D341Med (cell line): ENCODE results near the gene REPS2.

Experiments used
- DNase-seq: peaks from one replicate; pipeline ENCODE4 v3.0.0; 2012; ENCODE audit warnings: low spot score

REPS2 gene

DNA sequence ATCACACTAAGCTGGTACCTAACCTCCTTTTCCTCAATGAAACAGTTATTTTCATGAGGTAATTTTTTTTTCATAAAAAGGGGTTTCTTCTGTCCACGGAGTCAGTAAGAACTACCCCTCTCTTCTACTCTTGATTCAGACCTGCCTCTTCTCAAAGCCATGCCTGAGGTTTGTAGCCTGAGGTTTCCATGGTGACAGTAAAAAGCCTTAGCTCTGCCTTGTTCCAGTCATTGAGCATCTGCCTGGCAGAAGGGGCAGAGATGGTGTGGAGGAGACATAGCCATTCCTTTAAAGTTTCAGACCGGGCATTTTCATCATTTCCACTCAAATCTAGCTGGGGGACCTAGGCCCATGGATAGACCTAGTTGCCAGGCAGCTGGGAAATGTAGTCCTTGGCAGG lies 135.5 kb downstream of the REPS2 start:
- no peak for DNase-seq

DNA sequence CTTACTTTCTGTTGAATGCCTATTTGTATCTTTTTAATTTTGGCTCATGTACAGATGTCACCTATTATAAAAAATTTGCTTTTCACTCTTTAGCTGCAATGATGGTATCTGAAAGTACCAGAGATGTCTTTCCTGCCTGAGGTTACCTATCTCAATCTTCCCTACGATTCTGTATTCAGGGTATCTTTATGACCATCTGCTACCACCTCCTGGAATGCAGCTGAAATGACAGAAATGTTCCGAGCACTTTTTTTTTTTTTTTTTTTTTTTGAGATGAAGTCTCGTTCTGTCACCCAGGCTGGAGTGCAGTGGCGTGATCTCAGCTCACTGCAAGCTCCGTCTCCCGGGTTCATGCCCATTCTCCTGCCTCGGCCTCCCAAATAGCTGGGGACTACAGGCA lies 136.4 kb downstream of the REPS2 start:
- DNase-seq: peak; percentile 31

DNA sequence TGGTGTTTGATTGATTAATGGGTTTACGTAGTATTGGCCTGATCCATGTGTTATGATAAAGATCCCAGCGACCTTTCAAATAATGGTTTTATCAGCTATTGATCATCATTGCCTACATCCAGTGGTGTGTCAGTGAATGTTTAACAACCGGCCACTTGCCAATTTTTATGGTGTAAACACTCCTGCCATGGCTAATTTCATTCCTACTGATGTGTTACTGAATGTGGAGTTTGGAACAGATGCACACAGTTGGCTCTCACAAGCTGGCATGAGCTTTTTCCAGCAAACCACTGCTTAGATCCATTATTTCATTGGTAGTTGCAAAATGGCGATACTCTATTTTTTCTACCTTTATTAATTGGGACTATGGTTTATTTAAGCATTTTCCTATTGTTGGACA lies 139.9 kb downstream of the REPS2 start:
- DNase-seq: no peak

DNA sequence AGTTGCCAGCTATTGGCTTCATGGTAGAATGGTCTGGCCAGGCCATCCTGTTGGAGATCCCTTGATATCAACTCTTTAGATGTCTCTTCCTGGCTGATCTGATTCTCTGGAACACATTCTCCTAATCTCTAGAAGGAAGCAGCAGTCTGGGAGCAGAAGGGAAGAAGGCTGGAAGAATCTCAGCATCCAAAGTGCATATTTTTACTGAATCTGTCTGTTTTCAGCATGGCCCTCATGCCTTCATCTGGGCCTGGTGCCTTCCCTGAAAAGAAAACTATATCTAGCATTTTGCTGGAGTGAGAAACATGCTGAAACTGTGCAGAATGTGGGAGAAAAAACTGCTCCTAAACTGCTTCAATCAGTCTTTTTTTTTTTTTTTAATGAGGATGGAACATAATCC lies 148.7 kb downstream of the REPS2 start:
- DNase-seq: no peak

DNA sequence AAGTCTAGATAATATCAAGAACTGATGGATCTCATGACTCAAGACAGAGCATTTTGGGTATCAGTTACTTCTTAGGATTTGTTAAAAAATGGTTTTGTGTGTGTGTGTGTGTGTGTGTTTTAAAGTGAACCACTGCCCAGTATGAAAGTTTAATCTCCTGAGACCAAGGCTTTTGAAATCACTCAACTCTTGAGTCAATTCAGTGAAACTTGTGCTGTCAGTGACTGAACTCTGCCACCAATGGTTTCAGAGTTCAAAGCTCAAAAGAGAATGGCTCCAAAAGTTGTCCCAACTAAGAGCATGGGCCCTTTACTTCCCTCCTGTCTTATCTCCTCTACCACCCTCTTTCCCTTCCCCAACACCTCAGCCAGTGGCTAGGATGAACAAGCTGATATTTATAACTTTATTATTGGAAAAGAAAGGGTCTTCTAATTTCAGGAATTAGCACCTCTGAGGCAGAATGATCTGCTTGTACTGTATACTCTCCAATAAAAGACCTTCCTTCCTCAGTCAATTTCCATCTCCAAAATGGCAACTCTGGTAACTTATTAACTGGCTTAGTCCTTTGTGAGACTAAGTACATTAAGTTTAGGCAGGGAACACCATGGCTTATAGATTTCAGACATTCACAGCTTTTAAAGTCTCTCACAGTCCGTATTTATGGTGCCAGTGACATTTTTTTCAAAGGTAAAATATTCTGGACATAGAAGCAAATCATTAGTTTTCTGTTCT lies 152.2 kb downstream of the REPS2 start:
- DNase-seq: no peak

DNA sequence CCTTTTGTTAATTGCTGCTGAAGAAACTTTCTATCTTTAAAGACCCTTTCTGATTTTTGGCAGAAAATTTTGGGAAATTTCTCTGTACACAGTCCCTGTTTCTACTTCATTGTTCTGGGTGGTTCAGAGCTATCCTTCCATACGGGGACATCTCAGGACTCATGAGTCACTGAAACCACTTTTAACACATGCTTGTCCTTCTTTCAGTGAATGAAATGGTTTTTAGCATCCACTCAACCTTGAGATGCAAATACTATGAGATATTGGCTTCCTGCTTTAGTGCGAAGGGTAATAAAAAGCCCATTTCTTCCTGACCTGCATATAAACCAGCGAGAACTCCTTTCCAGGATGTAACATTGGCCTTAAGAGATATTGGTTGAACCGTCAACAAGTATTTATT lies 158.0 kb downstream of the REPS2 start:
- DNase-seq: no peak

DNA sequence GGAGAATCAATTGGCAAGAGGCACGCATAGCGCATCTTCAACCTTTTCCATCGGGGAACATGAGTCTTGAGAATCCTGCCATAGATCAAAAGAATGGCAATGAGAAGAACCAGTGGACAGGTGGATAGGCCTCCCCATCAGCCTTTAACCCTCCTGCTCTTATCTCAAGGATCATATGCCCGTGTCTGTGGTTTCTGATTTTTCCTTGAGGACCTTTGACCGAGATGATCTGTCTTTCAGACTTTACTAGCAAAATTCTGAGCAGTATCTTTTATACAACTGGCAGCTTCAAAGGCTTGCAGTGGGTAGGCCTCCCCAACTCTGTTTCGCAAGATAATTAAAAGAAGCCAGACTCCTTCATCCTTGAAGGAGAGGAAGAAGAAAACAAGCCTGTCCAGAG lies 174.4 kb downstream of the REPS2 start:
- DNase-seq: no peak

DNA sequence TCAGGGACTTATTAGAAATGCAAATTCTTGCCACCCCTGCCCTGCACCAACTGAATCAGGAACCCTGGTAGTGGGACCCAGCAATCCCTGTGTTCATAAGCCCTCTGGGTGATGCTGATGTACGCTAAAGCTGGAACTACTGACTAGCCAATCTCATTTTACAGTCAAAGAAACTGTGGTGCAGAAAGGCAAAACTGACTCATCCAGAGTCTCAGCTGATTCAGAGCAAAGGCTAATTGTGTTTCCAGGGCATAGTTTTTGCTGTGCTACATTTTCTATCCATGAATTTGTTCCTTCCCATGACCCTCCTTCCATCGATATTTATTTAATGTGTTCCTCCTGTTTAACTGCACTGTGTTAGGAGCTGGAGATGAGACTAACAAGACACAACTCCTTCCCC lies 207.5 kb downstream of the REPS2 start:
- DNase-seq: no peak

DNA sequence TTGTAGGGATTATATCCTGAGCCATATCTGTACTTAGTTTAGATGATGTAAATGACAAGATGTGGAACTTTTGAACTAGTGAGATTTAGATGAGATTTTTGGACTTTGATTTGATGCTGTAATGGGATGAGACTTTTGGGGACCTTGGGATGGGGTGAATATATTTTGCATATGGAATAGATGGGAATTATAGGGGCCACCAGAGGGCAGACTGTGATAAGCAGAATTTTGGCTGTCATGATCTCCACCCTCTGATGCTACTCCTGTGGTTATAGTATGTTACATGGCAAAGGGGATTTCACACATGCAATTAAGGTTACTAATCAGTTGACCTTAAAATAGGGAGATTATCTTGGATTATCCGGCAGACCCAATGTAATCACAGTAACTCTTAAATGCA lies 214.5 kb downstream of the REPS2 start:
- peak; percentile 18 for DNase-seq

DNA sequence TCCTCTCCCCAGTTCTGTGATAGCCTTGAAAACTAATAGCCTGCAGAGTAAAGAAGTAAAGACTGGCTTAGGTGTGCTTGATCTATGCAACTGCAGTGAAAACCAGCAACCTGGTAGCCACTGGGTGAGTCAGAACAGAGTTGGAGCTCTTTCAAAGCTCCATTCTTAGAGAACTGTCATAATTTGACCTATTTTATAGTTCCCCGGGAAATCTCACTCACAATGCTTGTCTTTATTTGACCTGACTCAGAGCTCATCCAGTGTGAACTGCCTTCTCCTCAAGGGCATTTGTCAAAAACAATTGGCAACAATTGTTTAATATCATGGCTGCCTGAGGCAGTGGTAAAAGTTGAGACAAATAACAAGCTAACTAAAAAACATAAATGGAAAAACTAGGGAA lies 215.5 kb downstream of the REPS2 start:
- DNase-seq: no peak

DNA sequence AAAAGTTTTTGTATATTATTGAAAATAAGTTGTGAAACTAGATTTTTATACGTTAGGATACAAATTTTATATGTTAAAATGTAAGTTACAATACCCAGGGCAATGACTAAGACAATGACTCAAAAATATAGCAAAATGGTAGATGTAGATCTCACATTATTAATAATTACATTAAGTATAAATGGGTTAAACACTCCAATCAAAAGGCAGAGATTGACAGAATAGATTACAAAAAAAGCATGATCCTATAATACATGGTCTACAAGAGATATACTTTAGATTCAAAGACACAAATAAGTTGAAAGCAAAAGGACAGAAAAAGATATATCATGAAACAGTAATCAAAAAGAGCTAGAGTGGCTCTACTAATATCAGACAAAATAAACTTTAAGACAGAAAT lies 217.6 kb downstream of the REPS2 start:
- no peak for DNase-seq

DNA sequence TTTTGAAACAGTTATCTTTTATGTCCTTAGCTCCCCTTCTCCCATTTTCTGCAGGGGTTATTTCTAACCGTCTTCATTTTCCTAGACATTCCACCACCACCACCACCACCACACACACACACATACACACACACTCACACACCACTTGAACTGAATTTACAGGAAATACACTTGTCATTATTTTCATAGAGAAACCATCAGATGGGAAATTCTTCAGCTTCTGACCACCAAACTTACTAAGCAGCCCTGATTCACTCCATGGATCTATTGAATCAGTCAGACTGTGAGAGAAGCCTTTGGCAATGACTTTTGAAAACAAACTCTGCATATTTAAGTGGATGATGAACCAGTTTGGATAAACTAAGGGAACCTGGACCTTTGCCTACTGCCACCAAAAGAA lies 218.5 kb downstream of the REPS2 start:
- no peak for DNase-seq

DNA sequence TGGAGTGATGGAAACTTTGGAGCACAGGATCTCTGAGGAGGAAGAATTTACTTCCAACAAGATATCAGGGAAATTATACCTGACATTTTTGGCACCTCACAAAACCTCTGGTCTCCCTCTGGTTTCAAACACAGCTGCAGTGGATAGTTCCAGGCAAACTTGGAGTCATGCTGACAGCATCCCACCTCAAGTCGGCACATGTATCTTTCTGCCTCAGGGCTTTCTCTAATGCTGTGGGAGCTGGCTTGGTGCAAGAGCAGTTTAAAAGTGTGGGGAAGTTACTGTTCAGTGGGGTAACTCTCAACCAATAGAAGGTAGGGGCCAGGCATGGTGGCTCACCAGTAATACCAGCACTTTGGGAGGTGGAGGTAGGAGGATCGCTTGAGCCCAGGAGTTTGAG lies 221.5 kb downstream of the REPS2 start:
- no peak for DNase-seq

DNA sequence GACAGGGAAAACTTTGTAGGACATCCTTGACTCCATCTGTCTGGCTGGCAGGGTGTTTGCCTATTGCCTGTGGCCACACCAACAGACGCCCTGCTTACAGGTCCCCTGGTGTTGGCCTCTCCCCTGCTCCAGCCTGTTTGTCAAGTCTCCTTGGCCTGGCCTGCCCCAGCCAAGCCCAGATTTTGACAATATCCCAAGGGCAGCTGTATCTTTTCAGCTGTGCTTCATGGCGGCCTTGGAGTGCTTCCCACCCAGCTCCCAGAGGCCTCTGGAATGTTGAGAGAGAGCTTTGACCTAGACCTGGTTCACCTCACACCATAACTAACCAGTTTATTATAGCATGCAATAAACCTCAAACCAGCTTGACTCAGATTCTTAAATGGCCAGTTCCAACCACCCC lies 224.5 kb downstream of the REPS2 start:
- no peak for DNase-seq

DNA sequence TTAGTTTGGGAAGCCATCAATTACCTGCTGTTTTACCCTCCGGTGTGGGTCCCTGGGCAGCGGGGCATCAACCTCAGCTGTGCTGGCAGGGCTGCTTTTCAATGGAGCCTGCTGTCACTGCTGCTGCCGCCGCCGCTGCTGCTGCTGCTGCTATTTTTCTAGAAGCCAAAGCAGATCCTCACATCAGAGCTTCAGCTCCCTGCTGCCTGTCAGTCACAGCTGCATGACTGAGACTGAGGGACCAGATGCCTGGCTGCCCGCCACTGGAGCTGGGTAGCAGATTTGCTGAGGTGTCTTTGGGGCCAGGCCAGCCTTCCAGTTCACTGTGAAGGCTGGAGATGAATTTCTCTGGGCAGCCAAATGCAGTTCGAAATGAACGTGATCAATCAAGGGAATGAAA lies 228.2 kb downstream of the REPS2 start:
- no peak for DNase-seq

DNA sequence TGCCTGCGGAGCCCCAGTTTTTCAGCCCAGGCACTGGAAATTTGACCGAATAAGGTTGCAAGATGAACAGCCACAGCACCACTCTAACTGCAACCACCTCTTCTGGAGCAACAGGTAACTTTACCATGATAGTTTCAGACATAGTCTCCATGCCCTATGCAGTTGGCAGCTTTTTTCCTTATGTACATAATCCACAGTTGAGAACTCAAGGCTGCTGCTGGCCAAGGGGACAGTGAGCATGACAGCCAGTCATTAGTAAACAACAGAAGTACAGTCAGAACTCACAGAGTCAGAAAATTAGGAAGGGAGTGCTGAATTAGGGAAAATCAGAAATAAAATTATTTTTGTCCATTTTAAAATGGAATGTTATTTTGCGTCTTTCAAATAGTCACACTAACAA lies 235.9 kb downstream of the REPS2 start:
- DNase-seq: no peak

DNA sequence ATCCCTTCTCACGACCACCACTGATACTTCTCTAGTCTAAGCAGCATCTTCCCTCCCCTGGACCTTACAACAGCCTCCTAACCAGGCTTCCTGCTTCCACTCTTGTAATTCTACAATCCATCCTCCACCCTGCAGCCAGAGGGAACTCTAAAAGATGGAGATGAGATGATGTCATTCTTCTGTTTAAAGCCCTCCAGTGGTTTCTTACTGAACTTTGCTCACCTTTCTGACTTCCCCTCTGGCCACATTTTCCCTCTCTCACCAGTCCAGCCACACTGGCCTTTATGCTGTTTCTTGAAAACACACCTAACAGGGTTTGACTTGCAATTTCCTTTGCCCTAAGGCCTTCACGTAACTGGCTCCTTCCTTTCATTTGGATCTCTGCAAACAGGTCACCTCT lies 237.1 kb downstream of the REPS2 start:
- no peak for DNase-seq

DNA sequence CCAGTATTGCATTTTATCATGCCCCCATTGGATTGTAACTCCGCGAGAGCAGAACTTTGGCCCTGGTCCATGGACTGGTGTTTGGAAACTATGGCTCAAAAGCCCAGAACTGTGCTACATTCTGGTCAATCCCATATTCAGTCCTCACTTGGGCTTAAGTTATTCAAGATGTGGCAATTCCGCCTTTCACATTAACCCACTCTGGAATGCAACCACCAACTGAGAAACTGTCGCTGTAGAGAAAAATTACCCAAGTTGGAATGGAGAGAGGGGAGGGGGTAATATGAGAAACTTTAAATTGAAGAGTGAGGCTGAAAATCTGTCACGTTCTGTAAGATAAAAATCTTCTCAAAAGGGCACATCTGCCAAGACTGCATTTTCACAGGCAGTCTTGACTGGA lies 239.0 kb downstream of the REPS2 start:
- DNase-seq: no peak

DNA sequence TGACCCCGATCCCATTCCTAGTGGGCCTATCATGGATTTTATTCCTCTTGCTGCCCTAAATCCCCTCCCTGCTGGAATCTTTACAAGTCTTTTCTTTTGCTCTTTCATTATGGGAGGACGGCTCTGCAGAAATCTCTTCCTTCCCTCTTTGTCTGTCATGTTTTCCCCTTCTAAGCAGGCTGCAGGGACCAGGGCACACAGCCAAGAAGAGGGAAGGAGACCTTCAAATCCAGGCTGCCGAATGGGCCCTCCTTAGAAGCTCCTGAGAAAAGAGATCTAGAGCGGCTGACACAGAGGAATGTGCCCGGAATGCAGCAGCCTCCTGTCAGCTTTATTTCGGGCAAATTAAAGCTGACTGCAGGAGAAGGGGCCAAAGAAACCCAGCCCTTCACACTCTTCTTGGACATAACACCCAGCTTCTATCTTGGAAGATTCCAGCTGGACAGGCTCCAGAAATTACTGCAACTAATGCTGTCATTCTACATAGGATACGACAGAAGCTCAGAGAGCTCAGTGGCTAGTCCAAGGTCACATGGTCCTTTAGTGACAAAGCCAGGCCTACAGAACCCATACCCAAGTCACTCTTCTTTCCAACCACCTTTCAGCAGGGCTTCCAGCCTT lies 240.8 kb downstream of the REPS2 start:
- no peak for DNase-seq

DNA sequence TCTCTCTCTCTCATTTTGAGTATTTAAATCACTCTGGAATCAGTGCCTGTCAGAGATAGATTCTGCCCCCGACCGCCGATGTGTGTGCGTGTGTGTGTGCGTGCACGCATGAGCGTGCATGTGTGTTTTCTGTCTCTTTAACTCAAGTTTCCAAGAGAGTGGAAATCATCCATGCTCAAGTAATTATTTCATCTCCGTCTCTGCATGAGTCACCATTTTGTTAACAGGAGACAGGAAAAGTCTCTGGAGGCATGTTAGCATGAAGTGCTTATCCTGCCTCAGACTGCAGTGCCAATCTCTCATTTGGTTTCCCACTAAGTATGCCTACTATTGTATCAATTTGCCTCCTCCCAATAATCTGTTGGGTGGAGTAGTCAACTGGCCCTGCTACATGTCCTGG lies 245.6 kb downstream of the REPS2 start:
- DNase-seq: no peak
